Suprapubic skin (tissue), 4 donors: ENCODE results near the gene VILL. TPM values are rescaled to one million over a fixed set of nuclear protein-coding genes. Genes with fewer than 3 reads are reported as not detected.
"Not testable (repeated sequence)": the region's sequence is repeated elsewhere in the genome, so short reads cannot be mapped to it uniquely, and the experiment has no call there.

Source experiments
- DNase-seq, 2 donors: peaks; one replicate each; pipeline ENCODE4 v3.0.0-alpha.2; 2019; ENCODE audit warnings: low spot score in 2 of 2
- H3K27ac ChIP-seq: fragments of 200-600 bp; sonication (generic); one replicate; pipeline ENCODE4 v1.5.1; 2019
- H3K27me3 ChIP-seq: fragments of 200-600 bp; sonication (generic); one replicate; pipeline ENCODE4 v1.5.1; 2019
- H3K36me3 ChIP-seq: fragments of 200-600 bp; sonication (generic); one replicate; pipeline ENCODE4 v1.5.1; 2019
- H3K4me1 ChIP-seq: fragments of 200-600 bp; sonication (generic); one replicate; pipeline ENCODE4 v1.5.1; 2019
- H3K4me3 ChIP-seq: fragments of 200-600 bp; sonication (generic); one replicate; pipeline ENCODE4 v1.5.1; 2019; ENCODE audit warnings: mild to moderate bottlenecking
- H3K9me3 ChIP-seq: fragments of 200-600 bp; sonication (generic); one replicate; pipeline ENCODE4 v1.5.1; 2019
- CTCF ChIP-seq, 2 donors: fragments of 200-600 bp in 1 of 2; fragments of 450-650 bp in 1 of 2; sonication (generic) in 1 of 2; IDR thresholded peaks; one replicate each; pipeline ENCODE4 v1.5.1; 2016 to 2019; ENCODE audit warnings: antibody characterized with exemption in 2 of 2, mild to moderate bottlenecking in 1 of 2, moderate library complexity in 1 of 2
- EP300 ChIP-seq: sonication (generic); formaldehyde crosslinking; IDR thresholded peaks from one replicate; pipeline ENCODE4 v1.6.1; 2017; ENCODE audit warnings: antibody characterized with exemption
- POLR2A ChIP-seq, 2 donors: fragments of 450-650 bp; IDR thresholded peaks; one replicate each; pipeline ENCODE4 v1.6.1; 2017; ENCODE audit warnings: antibody characterized with exemption in 2 of 2, mild to moderate bottlenecking in 2 of 2, moderate library complexity in 2 of 2
- POLR2AphosphoS5 ChIP-seq, 3 donors: sonication (generic); formaldehyde crosslinking; IDR thresholded peaks; one replicate each; pipeline ENCODE4 v1.6.1; 2017; ENCODE audit warnings: antibody characterized with exemption in 3 of 3
- WGBS: methylation state at CpG from one replicate; pipeline ENCODE4 v1.1.5; 2018; 5-methylcytosine and 5-hydroxymethylcytosine counted together
- total RNA-seq, 4 donors: library from RNA; depleted of rRNA; stranded (reverse); fragments of >200 nt; gene quantifications; one replicate each; pipeline ENCODE4 v1.1.0, GENCODE V29; 2016

VILL gene
- total RNA-seq, 4 donors from 2014 or later: 13.2 to 16.7 (median 15.0) TPM

GRCh38 chr3:37970802-37971201 is 19.8 kb upstream of the VILL start:
- peaks cover 30% of the 10 kb centered on the region for H3K36me3 ChIP-seq
- peaks cover 14% of the 10 kb centered on the region for H3K4me1 ChIP-seq
- no peak for DNase-seq
- H3K9me3 ChIP-seq: no peaks in the 10 kb centered on the region
- 67% methylated on average over 5 of the region's 5 CpGs for WGBS
- TF ChIP-seq POLR2A (IDR thresholded peaks at IDR 0.05): no peak
- no peaks in the 10 kb centered on the region for H3K27me3 ChIP-seq
- H3K4me3 ChIP-seq: no peak overlapping the region
- H3K27ac ChIP-seq: no peak overlapping the region

GRCh38 chr3:37971467-37971866 is 19.1 kb upstream of the VILL start:
- Histone ChIP-seq H3K4me1 (peaks cover 14% of the 10 kb centered on the region), H3K27ac (no peak overlapping the region), H3K36me3 (peaks cover 33% of the 10 kb centered on the region), H3K4me3 (no peak overlapping the region), H3K9me3 (no peaks in the 10 kb centered on the region), H3K27me3 (no peaks in the 10 kb centered on the region)
- TF ChIP-seq EP300 (no peak), POLR2AphosphoS5 (IDR thresholded peaks at IDR 0.05) (no peak), POLR2A (IDR thresholded peaks at IDR 0.05) (no peak), CTCF (IDR thresholded peaks at IDR 0.05) (no peak)
- DNase-seq: no peak

GRCh38 chr3:37972056-37972455 is 18.5 kb upstream of the VILL start:
- not testable (repeated sequence) for DNase-seq, H3K27ac ChIP-seq, H3K9me3 ChIP-seq, H3K27me3 ChIP-seq, H3K4me3 ChIP-seq
- peaks cover 14% of the 10 kb centered on the region for H3K4me1 ChIP-seq
- 93% methylated on average over 8 of the region's 8 CpGs for WGBS
- H3K36me3 ChIP-seq: peaks cover 38% of the 10 kb centered on the region

- no peak for DNase-seq
- H3K27ac ChIP-seq: no peak overlapping the region
- peaks cover 45% of the 10 kb centered on the region for H3K36me3 ChIP-seq
Observed at GRCh38 chr3:37973246-37974054, 17.1 kb upstream of the VILL start.

GRCh38 chr3:37974121-37975083 is 16.2 kb upstream of the VILL start:
- no peak for TF ChIP-seq POLR2AphosphoS5 (IDR thresholded peaks at IDR 0.05)
- no peak for TF ChIP-seq EP300
- no peak for TF ChIP-seq POLR2A (IDR thresholded peaks at IDR 0.05)
- peak; percentile 37 to 66 for TF ChIP-seq CTCF (IDR thresholded peaks at IDR 0.05)
- DNase-seq: no peak
- 65% methylated on average over 8 of the region's 9 CpGs for WGBS
- H3K9me3 ChIP-seq: no peaks in the 10 kb centered on the region
- H3K27me3 ChIP-seq: no peaks in the 10 kb centered on the region
- peaks cover 3% of the 10 kb centered on the region for H3K4me1 ChIP-seq
- peaks cover 47% of the 10 kb centered on the region for H3K36me3 ChIP-seq
- no peak overlapping the region for H3K27ac ChIP-seq
- no peak overlapping the region for H3K4me3 ChIP-seq

More at GRCh38 chr3:37973246-37974054, 17.1 kb upstream of the VILL start:
- Histone ChIP-seq H3K4me3 (no peak overlapping the region), H3K4me1 (peaks cover 12% of the 10 kb centered on the region), H3K9me3 (no peaks in the 10 kb centered on the region), H3K27me3 (no peaks in the 10 kb centered on the region)
- TF ChIP-seq CTCF (IDR thresholded peaks at IDR 0.05) (no peak), POLR2A (IDR thresholded peaks at IDR 0.05) (no peak)
- WGBS: 83% methylated on average over 12 of the region's 12 CpGs
